Hepatocyte (in vitro differentiated cells): ENCODE results near the gene ABL1. TPM values are rescaled to one million over a fixed set of nuclear protein-coding genes. Genes with fewer than 3 reads are reported as not detected.

ENCODE experiments used
- DNase-seq: peaks from one replicate; pipeline ENCODE4 v3.0.0-alpha.2; 2016; ENCODE audit warnings: low spot score
- H2AFZ ChIP-seq: fragments of 200-600 bp; sonication (generic); 2 replicates; pipeline ENCODE4 v1.6.0; 2016; ENCODE audit warnings: antibody characterized with exemption, mild to moderate bottlenecking
- H3K27ac ChIP-seq: fragments of 200-600 bp; sonication (generic); 2 replicates; pipeline ENCODE4 v1.5.1; 2016; ENCODE audit warnings: mild to moderate bottlenecking
- H3K27me3 ChIP-seq: fragments of 200-600 bp; sonication (generic); 2 replicates; pipeline ENCODE4 v1.6.1; 2016
- H3K36me3 ChIP-seq: fragments of 200-600 bp; sonication (generic); replicated peaks from 2 replicates; pipeline ENCODE4 v1.5.1; 2016; ENCODE audit warnings: low read depth; ENCODE audit not compliant: insufficient read depth
- H3K4me1 ChIP-seq: fragments of 200-600 bp; sonication (generic); 2 replicates; pipeline ENCODE4 v1.5.1; 2016; ENCODE audit warnings: mild to moderate bottlenecking, moderate library complexity; ENCODE audit not compliant: insufficient read depth
- H3K4me2 ChIP-seq: fragments of 200-600 bp; sonication (generic); 2 replicates; pipeline ENCODE4 v1.6.0; 2016
- H3K4me3 ChIP-seq: fragments of 200-600 bp; sonication (generic); 2 replicates; pipeline ENCODE4 v1.5.1; 2016; ENCODE audit warnings: mild to moderate bottlenecking
- H3K79me2 ChIP-seq: fragments of 200-600 bp; sonication (generic); 2 replicates; pipeline ENCODE4 v1.6.0; 2017; ENCODE audit warnings: mild to moderate bottlenecking
- H3K9me2 ChIP-seq: fragments of 200-600 bp; sonication (generic); replicated peaks from 2 replicates; pipeline ENCODE4 v1.6.0; 2017; ENCODE audit warnings: mild to moderate bottlenecking; ENCODE audit not compliant: insufficient read depth
- H3K9me3 ChIP-seq: fragments of 200-600 bp; sonication (generic); 2 replicates; pipeline ENCODE4 v1.5.1; 2016; ENCODE audit warnings: low read depth, mild to moderate bottlenecking
- H4K20me1 ChIP-seq: fragments of 200-600 bp; sonication (generic); 2 replicates; pipeline ENCODE4 v1.6.0; 2016; ENCODE audit warnings: mild to moderate bottlenecking; ENCODE audit not compliant: insufficient read depth, poor library complexity, severe bottlenecking
- CTCF ChIP-seq: fragments of 200-600 bp; sonication (generic); IDR thresholded peaks from 2 replicates; pipeline ENCODE4 v1.5.1; 2016; ENCODE audit warnings: antibody characterized with exemption, mild to moderate bottlenecking; ENCODE audit not compliant: poor library complexity
- EZH2 ChIP-seq: fragments of 200-600 bp; sonication (generic); IDR thresholded peaks from 2 replicates; pipeline ENCODE4 v1.6.1; 2016; ENCODE audit warnings: antibody characterized with exemption, mild to moderate bottlenecking, borderline replicate concordance
- EZH2phosphoT487 ChIP-seq: fragments of 200-600 bp; sonication (generic); IDR thresholded peaks from one replicate; pipeline ENCODE4 v1.6.1; 2018; ENCODE audit warnings: antibody characterized with exemption, mild to moderate bottlenecking, low read depth, moderate library complexity; ENCODE audit not compliant: unreplicated experiment, severe bottlenecking
- WGBS: methylation state at CpG from one replicate; pipeline ENCODE4 v1.1.6; 2016; ENCODE audit warnings: low lambda C conversion rate; ENCODE audit errors: missing lambda C conversion rate; 5-methylcytosine and 5-hydroxymethylcytosine counted together
- polyA plus RNA-seq: library from polyadenylated mRNA; unstranded; fragments of >200 nt; fragmentation: Nextera tagmentation; extraction: Ambion mirVana; gene quantifications from 2 replicates; pipeline ENCODE4 v1.2.1, GENCODE V29; 2016
- total RNA-seq: library from RNA; depleted of rRNA; stranded (reverse); fragments of >200 nt; gene quantifications from 2 replicates; pipeline ENCODE4 v1.2.3, GENCODE V29; 2014

Gene ABL1
- total and polyA plus RNA-seq, 2 experiments from 2014 or later, result 43.2 to 46.6 TPM

- H3K9me3 ChIP-seq, result no peaks in the 10 kb centered on the region
- H3K36me3 ChIP-seq, result no peaks in the 10 kb centered on the region
- no peak overlapping the region for H3K4me3 ChIP-seq
- H3K4me1 ChIP-seq, result no peaks in the 10 kb centered on the region
- H3K27me3 ChIP-seq, result no peaks in the 10 kb centered on the region
- no peaks in the 10 kb centered on the region for H4K20me1 ChIP-seq
- no peak for DNase-seq
- no peak overlapping the region for H3K4me2 ChIP-seq
- H3K27ac ChIP-seq, result no peak overlapping the region
- no peaks in the 10 kb centered on the region for H3K9me2 ChIP-seq
- no peak for TF ChIP-seq EZH2phosphoT487
- TF ChIP-seq EZH2, result no peak
- no peak for TF ChIP-seq CTCF
- no peaks in the 10 kb centered on the region for H3K79me2 ChIP-seq
- no peak overlapping the region for H2AFZ ChIP-seq
- WGBS, result 83% methylated on average over 25 of the region's 25 CpGs
Measured at GRCh38 chr9:130899051-130899748, 64.1 kb downstream of the ABL1 start.

DNA sequence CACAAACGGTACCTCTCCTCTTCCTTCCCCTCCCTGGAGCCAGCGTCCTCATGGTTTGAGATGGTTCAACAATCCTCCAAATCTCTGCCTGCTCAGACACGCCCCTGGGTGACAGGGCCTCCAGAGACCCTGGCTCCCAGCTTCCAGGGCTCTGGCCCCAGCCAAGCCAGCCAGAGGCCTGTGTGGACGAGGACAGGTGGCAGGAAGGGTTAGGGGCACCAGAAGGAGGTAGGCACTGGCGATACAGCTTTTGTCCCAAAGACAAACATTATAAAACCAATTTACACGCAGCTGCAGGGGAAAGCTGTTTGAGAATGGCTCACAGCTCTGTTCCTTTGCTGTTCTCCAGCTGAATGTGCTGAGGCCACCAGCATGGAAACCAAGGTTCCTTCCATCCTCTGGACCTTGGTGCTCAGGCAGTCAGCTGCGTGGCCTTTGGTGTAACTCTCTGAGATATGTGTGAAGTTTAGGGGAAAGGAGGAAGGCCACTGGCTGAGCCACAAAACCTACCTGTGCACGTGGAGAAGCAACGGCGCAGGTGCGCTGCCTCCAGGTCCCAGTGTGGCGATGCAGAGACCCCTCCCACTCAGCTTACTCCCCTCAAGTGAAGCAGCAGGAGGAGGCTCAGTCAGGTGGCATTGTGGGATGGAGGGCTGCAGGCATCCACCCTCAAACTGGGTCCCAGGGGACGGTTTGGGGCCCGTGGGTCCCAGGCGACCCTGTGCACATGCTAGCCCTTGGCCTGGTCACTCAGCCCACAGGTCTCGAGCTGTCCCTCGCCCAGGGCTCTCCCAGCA is 65.8 kb downstream of the ABL1 start:
- Histone ChIP-seq H4K20me1 (no peaks in the 10 kb centered on the region), H3K79me2 (no peaks in the 10 kb centered on the region), H3K9me3 (no peaks in the 10 kb centered on the region), H3K4me1 (no peaks in the 10 kb centered on the region), H3K27me3 (no peaks in the 10 kb centered on the region), H2AFZ (no peak overlapping the region), H3K36me3 (no peaks in the 10 kb centered on the region), H3K9me2 (no peaks in the 10 kb centered on the region), H3K4me3 (no peak overlapping the region), H3K4me2 (no peak overlapping the region), H3K27ac (no peak overlapping the region)
- no peak for DNase-seq
- TF ChIP-seq CTCF (no peak), EZH2 (no peak), EZH2phosphoT487 (no peak)
- WGBS, result 82% methylated on average over 17 of the region's 17 CpGs

DNA sequence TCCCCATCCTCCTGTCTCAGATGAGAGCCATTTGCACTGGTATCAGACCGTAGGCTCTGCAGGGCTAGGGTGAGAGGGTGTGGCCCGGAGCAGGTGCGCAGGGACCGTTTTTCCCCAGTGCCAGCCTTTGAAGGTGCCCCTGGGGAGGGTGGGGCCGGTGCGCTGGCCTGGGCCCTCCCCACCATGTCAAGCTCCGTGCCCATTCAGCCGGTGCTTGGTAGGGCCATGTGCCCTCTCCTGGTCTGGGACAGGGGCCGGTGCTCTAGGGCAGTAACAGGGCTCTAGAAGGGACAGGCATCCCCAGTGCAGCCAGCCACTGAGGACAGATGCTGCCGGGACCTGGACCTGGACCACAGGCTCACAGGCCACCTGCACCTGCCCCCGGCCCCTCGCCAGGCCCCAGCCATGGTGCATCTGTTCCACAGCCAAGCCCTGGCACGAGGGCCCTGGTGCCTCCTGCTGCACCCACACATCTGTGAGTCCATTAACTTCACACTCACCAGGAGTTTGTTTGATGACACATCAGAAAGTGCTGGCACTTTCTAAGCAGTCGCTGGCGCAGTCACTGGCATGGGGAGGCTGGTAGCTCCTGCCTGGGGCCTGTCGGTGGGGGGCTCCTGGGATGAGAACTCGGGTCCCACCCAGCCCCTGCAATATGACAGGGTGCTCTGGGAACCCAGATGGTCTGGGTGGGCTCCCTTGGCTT is 66.6 kb downstream of the ABL1 start:
- Histone ChIP-seq H3K4me2 (no peak overlapping the region), H3K4me1 (no peaks in the 10 kb centered on the region), H2AFZ (no peak overlapping the region), H3K27me3 (no peaks in the 10 kb centered on the region), H3K4me3 (no peak overlapping the region), H4K20me1 (no peaks in the 10 kb centered on the region), H3K79me2 (no peaks in the 10 kb centered on the region), H3K27ac (no peak overlapping the region), H3K9me3 (no peaks in the 10 kb centered on the region), H3K36me3 (no peaks in the 10 kb centered on the region), H3K9me2 (no peaks in the 10 kb centered on the region)
- TF ChIP-seq CTCF (no peak), EZH2 (no peak), EZH2phosphoT487 (no peak)
- no peak for DNase-seq
- WGBS, result 91% methylated on average over 17 of the region's 17 CpGs
